Stimulated activated CD8-positive, alpha-beta memory T cell treated with anti-CD3 and anti-CD28 coated beads, Interleukin-7, amount 100 ng/mL, for 1 hour (primary cell): Measurements from ENCODE around the gene PHF21B.
"Not testable (repeated sequence)": the region's sequence is repeated elsewhere in the genome, so short reads cannot be mapped to it uniquely, and the experiment has no call there.

ENCODE experiments used
- DNase-seq, 2 donors: peaks; one replicate each; pipeline ENCODE4 v3.0.0-alpha.2; 2020; ENCODE audit warnings: low read depth in 2 of 2

PHF21B gene

GRCh38 chr22:44871782-44872181 lies 138.0 kb downstream of the PHF21B start:
- no peak for DNase-seq

- DNase-seq: no peak
Measured at GRCh38 chr22:44870021-44870420, 139.8 kb downstream of the PHF21B start.

- no peak for DNase-seq
Measured at GRCh38 chr22:44869196-44869595, 140.6 kb downstream of the PHF21B start.

- DNase-seq: no peak
Measured at GRCh38 chr22:44865193-44866057, 144.4 kb downstream of the PHF21B start.

GRCh38 chr22:44862981-44863860 lies 146.6 kb downstream of the PHF21B start:
- DNase-seq: no peak

GRCh38 chr22:44862281-44862680 lies 147.5 kb downstream of the PHF21B start:
- DNase-seq: no peak

GRCh38 chr22:44861245-44861644 lies 148.6 kb downstream of the PHF21B start:
- DNase-seq: no peak

- DNase-seq: no peak
Measured at GRCh38 chr22:44860311-44860710, 149.5 kb downstream of the PHF21B start.

GRCh38 chr22:44859641-44860040 lies 150.2 kb downstream of the PHF21B start:
- DNase-seq: no peak

- not testable (repeated sequence) for DNase-seq
Measured at GRCh38 chr22:44858819-44859218, 151.0 kb downstream of the PHF21B start.

- DNase-seq: no peak
Measured at GRCh38 chr22:44855855-44856254, 153.9 kb downstream of the PHF21B start.

- not testable (repeated sequence) for DNase-seq
Measured at GRCh38 chr22:44854641-44855040, 155.2 kb downstream of the PHF21B start.

GRCh38 chr22:44850946-44851345 lies 158.9 kb downstream of the PHF21B start:
- no peak for DNase-seq

GRCh38 chr22:44848791-44849420 lies 160.9 kb downstream of the PHF21B start:
- no peak for DNase-seq

- no peak for DNase-seq
Measured at GRCh38 chr22:44848296-44848741, 161.5 kb downstream of the PHF21B start.

- DNase-seq: no peak
Measured at GRCh38 chr22:44847892-44848291, 161.9 kb downstream of the PHF21B start.

GRCh38 chr22:44847380-44847779 lies 162.4 kb downstream of the PHF21B start:
- no peak for DNase-seq

GRCh38 chr22:44846726-44847275 lies 163.0 kb downstream of the PHF21B start:
- no peak for DNase-seq

- DNase-seq: no peak
Measured at GRCh38 chr22:44845796-44846720, 163.7 kb downstream of the PHF21B start.

GRCh38 chr22:44845191-44845590 lies 164.6 kb downstream of the PHF21B start:
- no peak for DNase-seq

GRCh38 chr22:44842417-44842816 lies 167.4 kb downstream of the PHF21B start:
- no peak for DNase-seq
